Measurements from ENCODE around the gene BHMT. TPM values are rescaled to one million over a fixed set of nuclear protein-coding genes. Genes with fewer than 3 reads are reported as not detected.
A peak's percentile ranks its signal among the peaks of the same experiment; 100 is the strongest.

Gene BHMT
- total and polyA plus RNA-seq, 4 donors = 27.7 to 197 (median 116) TPM

GRCh38 chr5:79109527-79110492, 1.8 kb upstream of the BHMT start (continued):
- TF ChIP-seq CTCF (IDR thresholded peaks at IDR 0.05; ENCODE audit: low read depth, low read length, missing input control) = peak; percentile 78
- no peak for TF ChIP-seq ATF3 (IDR thresholded peaks at IDR 0.05)

- WGBS = 4% methylated on average over 39 of the region's 39 CpGs
- peaks cover 1 to 12% (median 6%) of the 10 kb centered on the region in 4 donors for H3K36me3 ChIP-seq (ENCODE audit: control insufficient read depth in 4 of 4, insufficient read depth in 3 of 4, low read depth in 1 of 4, low read length in 3 of 4)
- H3K27ac ChIP-seq (ENCODE audit: low read depth in 1 of 2, low read length in 2 of 2) = peak overlapping the region; percentile 76 to 81
- H3K9ac ChIP-seq (ENCODE audit: low read depth in 1 of 2, low read length in 2 of 2) = peak overlapping the region; percentile 65 to 91
- H3K4me3 ChIP-seq (ENCODE audit: low read depth in 1 of 3, low read length in 3 of 3) = peak overlapping the region; percentile 74 to 95 (median 75)
- no peaks in the 10 kb centered on the region for H3K27me3 ChIP-seq (ENCODE audit: control insufficient read depth in 4 of 4, insufficient read depth in 4 of 4, low read length in 3 of 4)
- H3K9me3 ChIP-seq (ENCODE audit: control insufficient read depth in 4 of 4, low read length in 3 of 4) = no peaks in the 10 kb centered on the region
- peak; percentile 44 for DNase-seq (ENCODE audit: low spot score)
- peaks cover 5 to 73% (median 46%) of the 10 kb centered on the region in 4 donors for H3K4me1 ChIP-seq (ENCODE audit: control insufficient read depth in 4 of 4, insufficient read depth in 4 of 4, low read length in 3 of 4)
- no peak for TF ChIP-seq RAD21 (IDR thresholded peaks at IDR 0.05)
- TF ChIP-seq CTCF (IDR thresholded peaks at IDR 0.05; ENCODE audit: low read depth, low read length, missing input control) = no peak
- TF ChIP-seq MAX (IDR thresholded peaks at IDR 0.05) = no peak
- TF ChIP-seq YY1 (IDR thresholded peaks at IDR 0.05) = no peak
- TF ChIP-seq TAF1 (conservative IDR thresholded peaks at IDR 0.05) = no peak
- no peak for TF ChIP-seq FOXA2 (IDR thresholded peaks at IDR 0.05)
- no peak for TF ChIP-seq ATF3 (IDR thresholded peaks at IDR 0.05)
- no peak for TF ChIP-seq HNF4A (conservative IDR thresholded peaks at IDR 0.05)
- TF ChIP-seq EGR1 (IDR thresholded peaks at IDR 0.05; ENCODE audit: low read depth in 2 of 2) = no peak
- TF ChIP-seq JUND (IDR thresholded peaks at IDR 0.05) = no peak
- no peak for TF ChIP-seq RXRA (IDR thresholded peaks at IDR 0.05)
- no peak for TF ChIP-seq SP1 (IDR thresholded peaks at IDR 0.05)
- no peak for TF ChIP-seq FOXA1 (IDR thresholded peaks at IDR 0.05)
- no peak for TF ChIP-seq GABPA (IDR thresholded peaks at IDR 0.05 in 1 of 2, conservative IDR thresholded peaks at IDR 0.05 in 1 of 2)
- no peak for TF ChIP-seq NR2F2 (IDR thresholded peaks at IDR 0.05)
- no peak for TF ChIP-seq HNF4G (IDR thresholded peaks at IDR 0.05)
- TF ChIP-seq ZBTB33 (IDR thresholded peaks at IDR 0.05) = no peak
- TF ChIP-seq REST (IDR thresholded peaks at IDR 0.05) = no peak
These were observed 522 bp downstream of the BHMT start for GRCh38 chr5:79111960-79112702.
